ENCODE results near the gene OSBPL10. TPM values are rescaled to one million over a fixed set of nuclear protein-coding genes. Genes with fewer than 3 reads are reported as not detected.
"Not testable (repeated sequence)": the region's sequence is repeated elsewhere in the genome, so short reads cannot be mapped to it uniquely, and the experiment has no call there.

The OSBPL10 gene
- total RNA-seq, 1 donor from 2014 or later, result 40.6 TPM

DNA sequence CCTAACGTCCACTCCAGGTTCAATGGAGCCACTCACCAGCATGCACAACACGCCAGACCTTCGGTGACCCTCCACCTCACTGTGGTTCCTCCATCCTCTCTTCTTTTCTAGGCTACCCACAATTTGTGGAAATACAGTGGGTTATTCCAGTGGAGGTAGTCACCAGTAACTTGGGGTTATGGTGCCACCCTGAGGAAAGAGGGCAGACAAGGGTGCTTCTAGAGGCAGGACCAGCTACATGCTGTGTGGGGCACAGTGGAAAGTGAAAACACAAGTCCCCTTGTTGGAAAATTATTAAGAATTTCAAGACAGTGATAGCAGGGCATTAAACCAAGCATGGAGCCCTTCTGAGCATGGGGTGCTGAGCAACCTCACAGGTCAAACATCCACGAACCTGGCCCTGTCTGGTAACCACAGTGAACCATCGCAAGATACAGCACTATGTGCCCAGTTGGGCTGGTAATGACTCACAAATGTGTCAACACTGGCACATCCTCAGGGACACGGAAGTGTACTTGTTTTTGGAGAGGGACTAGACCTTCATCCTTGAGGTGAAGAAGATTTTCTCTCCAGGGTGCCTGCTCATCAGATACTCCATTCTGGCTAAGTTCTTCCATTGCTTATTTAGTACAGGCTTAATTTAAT lies 281.6 kb downstream of the OSBPL10 start:
- DNase-seq, result no peak

- DNase-seq, result no peak
Measured at GRCh38 chr3:31696815-31697548, 284.1 kb downstream of the OSBPL10 start.

- no peak for DNase-seq
Measured at GRCh38 chr3:31696009-31696297, 285.1 kb downstream of the OSBPL10 start.

GRCh38 chr3:31695280-31696008 lies 285.6 kb downstream of the OSBPL10 start:
- no peak for DNase-seq

DNA sequence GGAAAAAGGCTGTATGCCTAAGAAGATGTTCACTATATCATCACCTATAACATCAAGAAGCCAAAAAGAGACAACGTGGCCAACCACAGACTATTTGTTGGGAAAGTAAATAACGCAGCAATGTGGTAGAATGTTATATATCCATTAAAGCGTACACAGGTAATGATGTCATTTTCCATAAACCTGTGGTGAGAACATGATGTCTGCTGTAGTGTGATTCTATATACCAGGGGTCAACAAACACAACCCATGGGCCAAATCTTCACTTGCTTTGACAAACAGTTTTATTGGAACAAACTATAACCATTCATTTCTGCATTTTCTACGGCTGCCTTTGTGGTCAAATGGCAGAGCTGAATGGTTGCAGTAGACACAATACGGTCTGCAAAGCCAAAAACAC lies 287.7 kb downstream of the OSBPL10 start:
- no peak for DNase-seq

GRCh38 chr3:31692751-31693150 lies 288.3 kb downstream of the OSBPL10 start:
- no peak for DNase-seq

DNA sequence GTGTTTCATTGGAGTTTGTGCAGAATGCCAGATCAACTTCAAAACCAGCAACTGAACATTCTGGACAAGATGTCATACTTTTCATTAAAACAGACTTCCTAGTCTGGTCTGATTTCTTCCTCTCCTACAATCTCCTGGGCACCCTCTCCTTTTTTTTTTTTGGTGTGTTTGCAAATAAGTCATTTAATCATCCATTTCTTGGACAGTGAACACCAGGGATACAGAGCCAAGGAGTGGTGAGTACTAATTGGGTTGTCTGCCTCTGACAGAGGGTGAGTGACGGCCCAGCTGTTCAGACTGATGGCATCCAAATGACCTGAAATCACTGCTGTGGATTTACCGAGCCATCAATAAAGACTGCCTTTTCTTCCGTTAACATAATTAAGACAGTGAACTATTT lies 290.3 kb downstream of the OSBPL10 start:
- no peak for DNase-seq

DNA sequence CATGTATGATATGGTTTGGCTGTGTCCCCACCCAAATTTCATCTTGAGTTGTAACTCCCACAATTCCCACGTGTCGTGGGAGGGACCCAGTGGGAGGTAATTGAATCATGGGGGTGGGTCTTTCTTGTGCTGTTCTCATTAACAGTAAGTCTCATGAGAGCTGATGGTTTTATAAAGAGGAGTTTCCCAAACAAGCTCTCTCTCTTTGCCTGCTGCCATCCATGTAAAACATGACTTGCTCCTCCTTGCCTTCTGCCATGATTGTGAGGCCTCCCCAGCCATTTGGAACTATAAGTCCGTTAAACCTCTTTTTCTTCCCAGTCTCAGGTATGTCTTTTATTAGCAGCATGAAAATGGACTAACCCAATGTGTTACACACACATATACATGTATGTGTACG lies 291.5 kb downstream of the OSBPL10 start:
- DNase-seq, result not testable (repeated sequence)

GRCh38 chr3:31688984-31689383 lies 292.1 kb downstream of the OSBPL10 start:
- no peak for DNase-seq

- DNase-seq, result no peak
Measured at GRCh38 chr3:31687020-31687802, 293.9 kb downstream of the OSBPL10 start.

DNA sequence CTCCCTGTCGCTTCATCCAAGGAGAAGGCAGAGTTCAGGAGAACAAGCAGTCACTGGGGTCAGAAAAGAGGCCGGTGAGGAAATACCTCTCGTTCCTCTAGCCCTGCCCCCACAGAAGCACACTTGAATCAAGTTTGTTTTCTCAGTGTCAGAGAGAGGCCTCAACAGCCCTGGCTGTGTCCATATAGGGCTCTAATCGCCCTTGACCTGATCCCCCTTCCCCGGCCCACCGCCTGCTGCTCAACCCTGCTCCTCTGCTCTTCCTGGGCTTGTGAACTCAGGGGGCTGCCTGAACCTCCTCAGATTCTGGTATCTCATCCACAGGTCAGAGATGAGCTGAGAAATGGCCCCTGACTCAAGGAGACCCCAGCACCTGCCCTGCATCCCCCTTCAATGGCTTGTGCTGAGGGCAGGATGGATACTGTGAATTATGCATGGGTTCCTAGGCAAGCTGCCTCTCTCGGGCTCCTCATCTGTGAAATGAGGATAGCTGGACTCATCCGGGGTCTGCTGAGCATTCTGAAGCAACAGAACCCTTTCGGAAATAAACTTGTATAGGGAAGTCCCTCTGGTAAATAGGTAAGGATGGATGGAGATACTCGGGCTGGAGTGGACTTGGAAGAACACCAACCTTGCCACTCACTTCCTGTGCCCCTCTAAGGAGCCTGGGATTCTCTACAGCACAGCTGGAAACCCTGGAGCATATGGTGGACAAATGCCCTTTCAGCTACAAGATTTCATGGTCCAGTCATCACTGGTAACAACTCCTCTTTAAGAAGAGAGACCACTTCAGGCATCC lies 300.8 kb downstream of the OSBPL10 start:
- DNase-seq, result no peak

DNA sequence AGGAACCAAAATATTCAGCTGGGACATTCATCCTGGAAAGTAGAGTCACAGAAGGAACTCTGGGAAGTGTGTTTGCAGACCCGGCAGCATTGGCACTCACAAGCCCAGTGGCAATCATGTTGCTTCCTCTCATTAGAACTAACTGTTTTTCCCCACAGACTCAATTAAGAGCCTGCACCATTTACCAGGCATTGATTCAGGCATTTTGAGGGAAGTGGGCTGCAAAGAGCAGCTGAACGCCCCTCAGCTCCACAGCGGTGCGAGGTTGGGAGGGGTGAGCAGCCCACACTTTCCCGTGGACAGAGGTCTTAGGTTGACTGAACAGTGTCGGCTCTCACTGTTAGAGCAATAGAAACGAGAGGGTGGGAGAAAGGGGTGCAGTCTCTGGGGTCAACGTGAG lies 304.5 kb downstream of the OSBPL10 start:
- DNase-seq, result no peak

DNA sequence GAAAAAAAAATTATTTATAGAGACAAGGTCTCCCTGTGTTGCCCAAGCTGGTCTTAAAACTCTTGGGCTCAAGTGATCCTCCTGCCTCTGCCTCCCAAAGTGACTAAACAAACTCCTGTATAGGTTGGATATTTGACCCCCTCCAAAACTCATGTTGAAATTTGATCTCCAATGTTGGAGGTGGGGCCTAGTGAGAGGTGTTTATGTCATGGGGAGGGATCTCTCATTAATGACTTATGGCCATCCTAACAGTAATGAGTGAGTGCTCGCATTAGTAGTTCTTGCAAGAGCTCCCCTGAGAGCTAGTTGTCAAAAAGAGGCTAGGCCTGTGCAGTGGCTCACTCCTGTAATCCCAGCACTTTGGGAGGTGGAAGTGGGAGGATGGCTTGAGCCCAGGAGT lies 307.1 kb downstream of the OSBPL10 start:
- no peak for DNase-seq

GRCh38 chr3:31671976-31672375 lies 309.1 kb downstream of the OSBPL10 start:
- DNase-seq, result no peak

DNA sequence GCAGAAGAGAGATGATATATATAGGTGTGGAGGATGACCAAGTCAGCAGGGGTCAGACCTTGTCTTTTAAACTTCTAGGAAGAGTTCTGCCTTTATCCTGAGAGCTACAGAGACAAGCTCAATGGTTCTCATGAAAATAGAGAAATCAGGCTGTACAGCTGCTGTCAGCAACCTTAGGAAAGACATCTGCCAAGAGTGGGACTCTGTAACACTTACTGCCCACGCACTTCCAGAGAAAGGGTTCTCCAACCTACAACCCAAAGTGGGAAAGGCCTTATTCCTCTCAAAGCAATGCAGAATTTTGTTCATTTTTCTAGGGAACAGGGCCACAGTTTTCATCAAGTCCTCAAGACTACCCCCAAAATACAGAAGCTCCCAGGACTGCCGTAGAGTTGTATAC lies 309.6 kb downstream of the OSBPL10 start:
- DNase-seq, result no peak

- no peak for DNase-seq
Measured at GRCh38 chr3:31670722-31671121, 310.3 kb downstream of the OSBPL10 start.

DNA sequence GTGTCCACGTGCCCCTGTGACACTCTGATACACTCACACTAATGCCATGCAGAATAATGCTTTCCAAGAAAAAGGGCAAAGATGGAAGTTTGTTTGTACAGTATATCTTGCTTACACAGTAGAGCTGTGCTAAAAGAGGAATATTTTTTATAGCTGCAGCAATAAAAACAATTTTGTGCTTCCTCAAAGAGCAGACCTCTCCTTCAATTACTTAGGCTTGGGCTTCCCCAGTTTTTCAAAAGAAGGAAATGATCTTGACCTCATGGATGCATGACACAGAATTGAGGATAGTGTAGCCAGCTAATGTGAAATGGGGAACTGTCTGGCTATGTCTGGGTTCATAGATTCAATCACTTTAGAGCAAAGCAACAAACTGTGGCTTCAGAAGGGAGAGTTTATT lies 310.9 kb downstream of the OSBPL10 start:
- no peak for DNase-seq

DNA sequence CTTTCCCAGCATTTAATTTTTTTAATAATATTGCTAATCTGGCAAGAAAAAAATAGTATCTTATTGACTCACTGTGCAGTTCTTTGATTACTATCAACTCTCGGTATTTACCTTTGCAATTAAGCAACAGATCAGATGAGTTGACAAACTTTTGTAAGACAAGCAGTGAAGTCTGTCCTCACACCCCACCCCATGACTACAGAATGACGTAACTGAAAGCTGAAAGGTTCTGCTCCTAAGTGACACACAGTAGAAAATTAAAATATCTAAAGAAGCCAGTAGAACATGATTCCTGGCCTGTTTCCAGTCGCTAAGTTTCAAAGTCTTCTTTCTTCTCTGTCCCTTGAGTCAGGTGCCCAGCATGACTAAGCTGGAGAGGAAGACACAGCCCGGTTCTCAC lies 312.8 kb downstream of the OSBPL10 start:
- DNase-seq, result no peak

GRCh38 chr3:31667582-31667981 lies 313.5 kb downstream of the OSBPL10 start:
- no peak for DNase-seq

DNA sequence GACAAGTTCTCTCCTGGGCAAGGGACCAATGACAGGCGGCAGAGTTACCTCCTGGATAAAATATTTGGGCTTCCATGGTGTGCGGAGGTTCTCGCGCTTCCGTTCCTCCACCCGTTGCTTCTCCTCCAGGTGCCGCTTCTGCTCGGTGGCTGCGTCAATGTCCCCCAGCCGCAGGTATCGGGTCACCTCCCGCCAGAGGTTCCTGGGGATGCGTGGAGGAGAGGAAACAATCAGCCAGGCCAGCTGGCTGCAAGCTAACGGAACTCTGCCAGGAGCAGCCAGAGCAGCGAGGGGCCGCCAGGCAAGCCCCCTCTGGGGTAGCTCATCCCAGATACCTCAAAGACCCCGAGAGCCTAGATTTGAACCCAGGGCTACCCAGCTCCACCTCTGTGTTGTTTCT lies 317.0 kb downstream of the OSBPL10 start:
- DNase-seq, result no peak

DNA sequence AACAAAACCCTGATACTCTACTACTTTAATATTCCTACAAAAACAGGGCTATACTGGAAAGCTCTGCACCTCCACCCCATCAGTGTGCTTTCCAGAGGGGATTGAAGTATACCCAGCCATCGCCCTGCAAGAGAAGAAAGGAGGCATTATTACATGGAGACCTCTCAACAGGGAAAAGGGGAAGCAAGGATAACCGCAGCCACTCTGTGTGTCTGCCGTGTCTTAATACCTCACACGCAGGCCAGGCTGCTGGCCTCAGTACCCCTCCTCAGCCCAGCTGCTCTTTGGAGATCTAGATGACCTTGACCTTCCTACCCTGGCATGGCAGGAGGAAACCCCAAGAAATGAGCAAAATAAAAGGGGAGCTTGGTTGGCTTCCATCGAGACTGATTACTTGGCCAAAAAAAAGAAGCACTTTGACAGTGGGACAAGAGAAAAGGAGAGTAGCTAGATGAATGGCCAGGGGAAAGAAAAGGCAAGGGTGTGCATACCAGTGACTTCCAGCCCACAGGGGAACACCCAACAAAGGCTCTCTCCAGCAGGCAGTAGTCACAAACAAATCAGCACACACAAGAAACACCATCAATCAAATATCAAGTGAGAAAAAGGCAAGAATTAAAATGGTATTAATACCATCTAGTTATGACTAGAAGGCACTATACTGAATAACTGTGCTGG lies 318.9 kb downstream of the OSBPL10 start:
- DNase-seq, result no peak
